Measurements from ENCODE around the gene ZNF407. TPM values are rescaled to one million over a fixed set of nuclear protein-coding genes. Genes with fewer than 3 reads are reported as not detected.

The ZNF407 gene
- total RNA-seq, 1 donor from 2014 or later = 19.8 TPM

DNA sequence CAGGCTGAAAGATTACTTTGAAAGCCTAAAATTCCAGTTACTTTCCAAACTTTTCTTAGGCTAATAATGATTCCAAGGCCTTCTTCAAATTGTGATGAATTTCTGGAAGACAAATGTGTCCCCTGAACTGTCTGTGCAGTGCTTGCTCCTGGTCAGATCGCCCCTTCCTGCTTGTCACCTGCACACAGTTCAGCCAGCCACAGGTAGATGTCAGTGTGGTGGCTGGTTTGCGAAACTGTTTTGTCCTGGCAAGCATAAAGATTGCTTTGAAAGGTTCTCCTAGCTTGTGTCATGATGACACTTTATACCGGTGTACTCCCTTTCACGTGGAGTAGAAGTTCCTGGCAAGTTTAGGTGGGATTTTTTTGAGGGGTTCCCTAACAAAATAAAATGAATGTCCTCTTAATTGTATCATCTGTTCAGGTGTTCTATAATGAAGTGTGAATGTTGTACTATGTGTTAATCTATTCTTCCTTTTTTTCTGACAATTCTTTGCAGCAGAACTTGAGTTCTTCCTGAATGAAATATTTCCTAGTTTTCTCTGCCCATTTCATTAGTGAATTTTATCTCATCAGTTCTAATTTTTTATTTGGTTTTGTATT is 298.8 kb downstream of the ZNF407 start:
- Mint-ChIP-seq H3K27ac (no peak overlapping the region), H3K4me1 (ENCODE audit: low read depth) (peaks cover 27% of the 10 kb centered on the region), H3K27me3 (ENCODE audit: insufficient read depth) (no peaks in the 10 kb centered on the region), H3K9me3 (no peaks in the 10 kb centered on the region), H3K4me3 (no peak overlapping the region), H3K36me3 (ENCODE audit: low read depth) (peaks cover 3% of the 10 kb centered on the region)
- peak; percentile 20 for DNase-seq (ENCODE audit: low spot score)
- intact Hi-C loops (cut with micrococcal nuclease) = loop anchor here (5.0 kb wide), 2 partner anchors 176 to 581 kb away; no protein-coding TSS in a partner anchor

DNA sequence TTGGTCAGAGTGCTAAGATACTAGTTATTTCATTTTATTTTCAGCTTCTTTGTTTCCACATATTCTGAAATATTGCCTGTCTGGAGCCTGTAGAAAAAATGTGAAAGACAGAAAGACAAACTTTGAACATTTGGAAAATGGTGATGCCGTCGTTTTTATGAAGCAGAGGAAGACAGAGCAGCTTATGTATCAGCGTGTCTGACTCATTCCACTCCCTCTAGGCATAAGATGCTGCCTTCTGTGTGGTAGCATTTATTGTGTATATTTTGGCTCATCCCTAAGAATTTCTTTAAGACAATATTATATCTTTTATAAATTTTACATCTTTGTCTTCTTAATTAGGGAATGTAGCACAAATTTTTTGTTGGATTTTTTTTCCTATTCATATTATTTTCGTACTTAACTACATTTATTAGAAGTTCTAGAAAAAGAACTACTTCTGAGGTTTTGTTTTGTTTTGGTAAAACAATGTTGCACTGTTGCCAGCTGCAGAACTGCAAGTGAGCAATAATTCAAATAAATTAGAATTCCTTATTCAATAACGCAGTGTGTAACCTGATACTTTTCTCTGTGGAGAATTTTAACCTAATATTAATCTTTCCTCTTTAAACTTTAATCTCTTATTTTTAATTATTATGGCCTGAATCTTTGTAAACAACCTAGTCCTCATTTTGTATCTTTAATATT is 300.4 kb downstream of the ZNF407 start:
- intact Hi-C loops (cut with micrococcal nuclease) = loop anchor here (5.0 kb wide), 2 partner anchors 174 to 579 kb away; no protein-coding TSS in a partner anchor
- DNase-seq (ENCODE audit: low spot score) = no peak
- H3K27ac Mint-ChIP-seq = no peak overlapping the region
- H3K4me1 Mint-ChIP-seq (ENCODE audit: low read depth) = peaks cover 35% of the 10 kb centered on the region
- H3K36me3 Mint-ChIP-seq (ENCODE audit: low read depth) = peaks cover 3% of the 10 kb centered on the region
- no peaks in the 10 kb centered on the region for H3K27me3 Mint-ChIP-seq (ENCODE audit: insufficient read depth)
- no peak overlapping the region for H3K4me3 Mint-ChIP-seq
- no peaks in the 10 kb centered on the region for H3K9me3 Mint-ChIP-seq

DNA sequence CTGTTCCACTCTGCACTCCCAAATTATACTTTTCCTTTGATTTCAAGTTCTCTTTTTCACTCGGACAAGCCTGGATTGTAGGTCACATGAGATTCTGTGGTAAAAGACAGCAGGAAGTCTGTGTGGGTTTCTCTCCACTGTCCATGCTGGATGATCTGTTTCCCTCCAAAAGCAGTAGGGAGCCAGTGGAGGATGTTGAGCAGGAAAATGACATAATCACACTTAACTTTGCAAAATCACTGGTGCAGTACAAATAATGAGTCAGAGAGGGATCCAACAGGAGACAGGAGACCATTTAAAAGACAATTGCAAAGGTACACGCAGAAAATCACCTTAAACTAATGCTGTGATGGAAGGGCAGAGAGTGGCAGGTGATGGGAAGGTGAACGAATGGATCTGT is 301.3 kb downstream of the ZNF407 start:
- no peaks in the 10 kb centered on the region for H3K27me3 Mint-ChIP-seq (ENCODE audit: insufficient read depth)
- DNase-seq (ENCODE audit: low spot score) = no peak
- H3K36me3 Mint-ChIP-seq (ENCODE audit: low read depth) = peaks cover 3% of the 10 kb centered on the region
- H3K9me3 Mint-ChIP-seq = no peaks in the 10 kb centered on the region
- peaks cover 35% of the 10 kb centered on the region for H3K4me1 Mint-ChIP-seq (ENCODE audit: low read depth)
- intact Hi-C loops (cut with micrococcal nuclease) = loop anchor here (5.0 kb wide), 2 partner anchors 173 to 578 kb away; no protein-coding TSS in a partner anchor
- no peak overlapping the region for H3K4me3 Mint-ChIP-seq
- no peak overlapping the region for H3K27ac Mint-ChIP-seq

DNA sequence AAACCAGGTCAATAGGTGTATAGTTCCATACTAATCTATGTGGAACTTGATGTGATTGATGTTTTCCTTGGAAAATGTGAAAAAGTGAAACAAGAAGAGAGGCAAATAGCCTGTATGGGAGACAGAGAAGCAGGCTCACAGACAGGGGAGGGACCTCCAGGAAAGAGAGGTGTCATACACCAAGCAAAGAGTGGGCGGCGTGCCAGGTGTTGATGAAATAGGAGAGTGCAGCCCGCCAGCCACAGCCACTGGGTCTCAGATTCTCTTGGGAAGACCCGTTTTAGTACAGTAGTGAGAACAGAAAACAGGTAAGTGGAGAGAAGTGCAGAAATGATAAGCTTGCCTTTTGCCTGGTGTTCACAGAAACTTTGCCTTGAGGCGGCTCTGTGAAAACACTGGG is 301.9 kb downstream of the ZNF407 start:
- intact Hi-C loops (cut with micrococcal nuclease) = loop anchor here (5.0 kb wide), 2 partner anchors 173 to 578 kb away; no protein-coding TSS in a partner anchor
- Mint-ChIP-seq H3K27me3 (ENCODE audit: insufficient read depth) (no peaks in the 10 kb centered on the region), H3K4me3 (no peak overlapping the region), H3K27ac (no peak overlapping the region), H3K36me3 (ENCODE audit: low read depth) (peaks cover 3% of the 10 kb centered on the region), H3K9me3 (no peaks in the 10 kb centered on the region), H3K4me1 (ENCODE audit: low read depth) (peaks cover 35% of the 10 kb centered on the region)
- DNase-seq (ENCODE audit: low spot score) = no peak

DNA sequence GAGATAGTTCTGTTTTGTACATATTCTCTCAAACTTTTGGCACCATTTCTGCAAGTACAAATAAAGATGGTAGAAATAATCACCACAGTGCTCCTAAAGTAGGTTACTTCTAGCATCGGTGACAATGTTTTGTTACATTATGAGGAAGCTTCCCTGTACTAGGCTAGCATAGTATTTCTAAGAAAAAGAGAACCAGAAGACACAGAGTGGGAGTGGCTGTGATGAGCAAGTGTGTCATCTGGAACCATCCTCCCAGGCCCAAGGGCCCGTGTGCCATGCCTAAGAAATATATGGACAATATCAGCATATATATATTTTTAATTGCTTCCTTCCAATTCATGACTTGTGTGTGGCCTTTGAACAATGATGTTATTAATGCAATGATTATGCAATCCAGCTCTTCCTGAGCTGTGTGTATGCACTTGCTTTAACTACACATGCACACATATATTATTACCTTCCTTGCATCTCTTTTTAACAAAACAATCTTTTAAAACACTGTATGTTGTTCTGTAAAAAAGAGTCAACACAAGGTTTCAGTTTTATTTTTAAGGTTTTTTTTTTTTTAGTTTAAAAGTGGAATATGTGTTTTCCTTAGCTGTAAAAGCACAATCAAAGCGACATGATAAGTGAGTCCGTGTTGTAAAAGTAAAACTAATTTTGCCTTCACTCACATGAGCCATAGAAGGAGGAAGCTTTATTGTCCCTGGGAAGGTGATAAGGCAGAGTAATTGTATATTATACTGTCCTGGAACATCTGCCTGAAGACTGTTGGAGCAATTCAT is 303.9 kb downstream of the ZNF407 start:
- H3K27me3 Mint-ChIP-seq (ENCODE audit: insufficient read depth) = no peaks in the 10 kb centered on the region
- H3K36me3 Mint-ChIP-seq (ENCODE audit: low read depth) = peaks cover 3% of the 10 kb centered on the region
- peaks cover 31% of the 10 kb centered on the region for H3K4me1 Mint-ChIP-seq (ENCODE audit: low read depth)
- H3K27ac Mint-ChIP-seq = no peak overlapping the region
- intact Hi-C loops (cut with micrococcal nuclease) = loop anchor here (5.0 to 10.0 kb wide), 2 partner anchors 41 to 303 kb away; partner anchors contain the start of gene PTGR3
- no peak overlapping the region for H3K4me3 Mint-ChIP-seq
- H3K9me3 Mint-ChIP-seq = no peaks in the 10 kb centered on the region
- DNase-seq (ENCODE audit: low spot score) = no peak

DNA sequence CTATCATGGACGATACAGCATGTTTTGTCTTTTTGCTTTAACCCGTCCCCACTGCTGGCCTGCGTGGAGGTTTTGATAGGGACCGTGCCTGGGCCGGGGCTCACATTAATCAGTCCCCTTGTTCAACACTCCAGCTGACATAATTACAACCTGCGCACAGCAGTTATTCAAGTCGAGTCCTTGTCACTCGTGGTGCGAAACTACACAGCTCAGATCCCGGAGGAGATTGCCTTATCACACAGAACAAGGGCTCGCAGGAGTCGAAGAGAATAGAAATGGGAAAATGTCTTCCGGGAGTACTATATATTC is 304.4 kb downstream of the ZNF407 start:
- H3K27ac Mint-ChIP-seq = no peak overlapping the region
- no peak overlapping the region for H3K4me3 Mint-ChIP-seq
- H3K9me3 Mint-ChIP-seq = no peaks in the 10 kb centered on the region
- H3K36me3 Mint-ChIP-seq (ENCODE audit: low read depth) = peaks cover 3% of the 10 kb centered on the region
- no peak for DNase-seq (ENCODE audit: low spot score)
- intact Hi-C loops (cut with micrococcal nuclease) = loop anchor here (5.0 to 10.0 kb wide), 2 partner anchors 40 to 303 kb away; partner anchors contain the start of gene PTGR3
- peaks cover 28% of the 10 kb centered on the region for H3K4me1 Mint-ChIP-seq (ENCODE audit: low read depth)
- no peaks in the 10 kb centered on the region for H3K27me3 Mint-ChIP-seq (ENCODE audit: insufficient read depth)

DNA sequence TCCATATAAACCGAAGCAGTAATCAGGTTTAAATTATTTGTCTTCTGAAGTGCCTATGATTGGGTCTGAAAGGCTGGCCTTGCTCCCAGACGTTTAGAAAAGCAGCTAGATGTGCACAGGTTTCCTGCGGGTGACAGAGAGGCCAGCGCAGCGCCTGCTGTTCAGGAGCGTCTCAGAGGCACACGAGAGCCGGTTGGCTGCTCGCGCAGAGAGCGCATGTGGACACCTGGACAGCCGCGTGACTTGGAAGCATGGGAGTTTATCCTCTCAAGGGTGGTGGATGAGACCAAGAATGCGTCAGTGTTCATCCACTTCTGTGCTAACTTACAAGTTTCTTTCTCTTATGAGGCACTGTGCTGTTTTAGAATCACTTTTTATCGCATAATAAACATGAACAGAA is 307.6 kb downstream of the ZNF407 start:
- intact Hi-C loops (cut with micrococcal nuclease) = loop anchor here (10.0 kb wide), 1 partner anchor 300 kb away; the partner anchor contains the start of gene PTGR3
- H3K27me3 Mint-ChIP-seq (ENCODE audit: insufficient read depth) = no peaks in the 10 kb centered on the region

DNA sequence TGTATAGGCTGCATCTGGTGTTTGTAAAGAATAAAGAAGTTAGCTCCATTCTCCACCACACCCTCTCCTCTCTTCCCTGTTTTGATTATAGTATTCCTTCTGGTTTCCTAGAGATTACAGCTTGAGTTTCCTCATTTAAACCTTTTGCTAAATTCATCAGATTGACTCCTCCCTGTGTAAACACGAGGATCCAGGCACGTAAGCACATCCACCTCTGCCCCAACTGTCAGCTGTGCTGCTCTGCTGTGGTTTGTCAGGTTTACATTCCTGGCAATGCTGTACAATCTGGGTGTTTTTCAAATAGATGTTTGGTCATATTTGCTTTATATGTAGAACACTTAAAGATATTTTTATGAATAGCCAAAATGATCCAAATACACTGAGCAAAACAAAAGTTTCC is 308.5 kb downstream of the ZNF407 start:
- H3K27ac Mint-ChIP-seq = no peak overlapping the region
- intact Hi-C loops (cut with micrococcal nuclease) = loop anchor here (10.0 kb wide), 1 partner anchor 299 kb away; the partner anchor contains the start of gene PTGR3
- H3K4me1 Mint-ChIP-seq (ENCODE audit: low read depth) = peaks cover 11% of the 10 kb centered on the region
- H3K4me3 Mint-ChIP-seq = no peak overlapping the region
- no peaks in the 10 kb centered on the region for H3K36me3 Mint-ChIP-seq (ENCODE audit: low read depth)
- H3K9me3 Mint-ChIP-seq = no peaks in the 10 kb centered on the region
- no peaks in the 10 kb centered on the region for H3K27me3 Mint-ChIP-seq (ENCODE audit: insufficient read depth)
- DNase-seq (ENCODE audit: low spot score) = no peak

More for the DNA sequence above, 307.6 kb downstream of the ZNF407 start:
- Mint-ChIP-seq H3K36me3 (ENCODE audit: low read depth) (peaks cover 3% of the 10 kb centered on the region), H3K9me3 (no peaks in the 10 kb centered on the region), H3K4me1 (ENCODE audit: low read depth) (peaks cover 18% of the 10 kb centered on the region), H3K27ac (no peak overlapping the region), H3K4me3 (no peak overlapping the region)
- DNase-seq (ENCODE audit: low spot score) = no peak

DNA sequence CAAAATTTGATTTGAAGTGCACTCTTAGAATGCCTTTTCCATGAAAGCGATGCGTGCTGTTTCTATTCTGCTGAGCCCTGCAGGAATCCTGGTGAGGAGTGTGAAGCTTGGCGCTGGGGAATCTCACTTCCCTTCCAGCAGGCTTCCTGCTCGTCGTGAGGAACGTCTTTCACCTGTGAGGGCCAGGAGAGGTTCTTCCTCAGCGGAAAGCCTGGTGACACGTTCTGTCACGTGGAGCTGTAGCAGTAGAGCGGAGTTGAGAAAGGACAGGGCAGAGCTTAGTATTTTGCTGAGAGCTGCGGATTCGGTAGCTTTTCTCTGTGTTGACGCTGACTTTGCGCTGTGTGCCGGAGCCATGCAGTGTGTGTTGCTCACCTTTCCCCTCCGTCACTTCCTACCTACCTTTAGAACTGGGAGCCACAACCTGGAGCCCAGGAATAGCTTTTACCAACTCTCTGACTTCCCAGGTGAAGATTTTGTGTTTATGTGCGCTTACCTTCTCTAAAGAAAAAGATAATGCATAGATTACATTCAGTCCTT is 316.5 kb downstream of the ZNF407 start:
- H3K27me3 Mint-ChIP-seq (ENCODE audit: insufficient read depth) = no peaks in the 10 kb centered on the region
- H3K36me3 Mint-ChIP-seq (ENCODE audit: low read depth) = no peaks in the 10 kb centered on the region
- no peak for DNase-seq (ENCODE audit: low spot score)
- H3K4me1 Mint-ChIP-seq (ENCODE audit: low read depth) = no peaks in the 10 kb centered on the region
- H3K27ac Mint-ChIP-seq = no peak overlapping the region
- no peaks in the 10 kb centered on the region for H3K9me3 Mint-ChIP-seq
- intact Hi-C loops (cut with micrococcal nuclease) = no loop called here
- no peak overlapping the region for H3K4me3 Mint-ChIP-seq

DNA sequence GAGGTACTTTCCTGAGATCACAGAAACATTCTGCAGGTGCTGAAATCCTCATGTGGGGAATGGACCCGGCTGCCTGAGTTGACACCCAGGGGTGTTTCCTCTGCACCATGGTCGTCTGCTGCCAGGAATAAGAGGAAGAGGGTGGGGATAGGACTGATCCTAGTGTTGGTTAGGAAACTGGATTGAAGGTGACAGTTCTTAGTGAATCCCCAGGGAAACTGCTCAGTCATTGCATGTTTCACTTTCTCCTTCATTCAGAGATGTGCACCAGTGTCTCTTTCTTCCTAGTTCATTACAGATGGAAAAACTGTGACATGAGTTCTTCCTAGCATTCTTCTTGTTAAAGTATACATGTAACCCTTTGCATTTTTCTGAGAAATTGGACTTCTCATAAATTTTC is 317.0 kb downstream of the ZNF407 start:
- Mint-ChIP-seq H3K4me3 (no peak overlapping the region), H3K27me3 (ENCODE audit: insufficient read depth) (no peaks in the 10 kb centered on the region), H3K9me3 (no peaks in the 10 kb centered on the region), H3K27ac (no peak overlapping the region), H3K4me1 (ENCODE audit: low read depth) (no peaks in the 10 kb centered on the region), H3K36me3 (ENCODE audit: low read depth) (no peaks in the 10 kb centered on the region)
- no peak for DNase-seq (ENCODE audit: low spot score)
- intact Hi-C loops (cut with micrococcal nuclease) = no loop called here

DNA sequence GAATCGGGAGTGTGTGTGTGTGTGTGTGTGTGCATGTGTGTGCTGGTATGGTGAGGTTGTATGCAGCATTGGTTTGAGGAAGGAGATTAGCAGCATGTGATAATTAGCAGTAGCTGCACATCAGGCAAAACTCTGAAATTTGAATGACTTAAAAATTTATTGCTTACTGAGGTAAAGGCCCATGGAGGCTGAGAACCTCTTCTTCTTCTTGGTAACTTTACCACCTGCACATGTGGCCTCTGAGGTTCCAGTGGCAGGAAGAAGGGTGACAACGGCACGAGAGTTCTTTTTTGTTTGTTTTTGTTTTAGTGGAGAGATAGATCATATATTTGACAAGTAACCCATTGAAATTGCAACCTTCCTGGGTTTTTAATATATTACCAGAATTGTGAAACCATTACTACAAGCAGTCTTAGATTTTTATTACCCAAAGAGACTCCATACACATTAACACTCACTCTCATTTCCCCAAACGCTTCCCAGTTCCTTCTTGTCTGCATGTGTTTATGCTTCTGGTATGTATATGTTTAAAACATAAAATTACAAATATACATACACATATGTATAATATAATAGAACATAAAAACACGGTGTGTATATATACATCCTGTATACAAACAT is 319.2 kb downstream of the ZNF407 start:
- DNase-seq (ENCODE audit: low spot score) = no peak
- intact Hi-C loops (cut with micrococcal nuclease) = no loop called here
- H3K36me3 Mint-ChIP-seq (ENCODE audit: low read depth) = peaks cover 1% of the 10 kb centered on the region
- H3K27me3 Mint-ChIP-seq (ENCODE audit: insufficient read depth) = no peaks in the 10 kb centered on the region
- H3K4me3 Mint-ChIP-seq = no peak overlapping the region
- H3K27ac Mint-ChIP-seq = no peak overlapping the region
- no peaks in the 10 kb centered on the region for H3K9me3 Mint-ChIP-seq
- H3K4me1 Mint-ChIP-seq (ENCODE audit: low read depth) = no peaks in the 10 kb centered on the region

DNA sequence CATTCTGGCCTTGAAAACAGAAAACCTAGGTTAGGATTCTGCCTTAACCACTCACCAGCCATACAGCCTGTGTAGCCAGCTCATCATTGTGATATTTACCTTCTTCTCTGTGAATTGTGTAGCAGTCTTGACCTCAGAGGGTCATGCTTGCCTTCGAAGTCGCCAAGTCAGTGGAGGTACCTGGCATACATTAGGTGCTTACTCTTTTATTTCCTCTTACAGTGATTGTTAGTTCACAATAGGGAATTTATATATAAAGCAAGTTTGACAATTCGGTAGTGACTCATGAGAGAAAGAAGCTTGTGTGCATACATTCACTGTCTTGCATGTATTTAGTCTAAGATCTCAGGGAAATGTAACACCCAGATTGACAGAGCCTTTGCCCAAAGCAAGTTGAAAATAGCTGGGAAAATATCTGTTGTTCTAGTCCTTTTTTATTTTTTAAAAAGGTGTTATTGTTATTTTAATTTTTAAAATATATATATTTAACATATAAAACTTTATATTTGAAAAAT is 320.7 kb downstream of the ZNF407 start:
- H3K36me3 Mint-ChIP-seq (ENCODE audit: low read depth) = peaks cover 1% of the 10 kb centered on the region
- H3K9me3 Mint-ChIP-seq = no peaks in the 10 kb centered on the region
- no peaks in the 10 kb centered on the region for H3K27me3 Mint-ChIP-seq (ENCODE audit: insufficient read depth)
- intact Hi-C loops (cut with micrococcal nuclease) = no loop called here
- H3K4me1 Mint-ChIP-seq (ENCODE audit: low read depth) = no peaks in the 10 kb centered on the region
- no peak overlapping the region for H3K27ac Mint-ChIP-seq
- no peak for DNase-seq (ENCODE audit: low spot score)
- H3K4me3 Mint-ChIP-seq = no peak overlapping the region

All from activated T-helper 1 cell treated with anti-CD3 and anti-CD28 coated beads, Interleukin-12 subunit alpha, Interleukin-12 subunit beta, Interleukin-2, Interleukin-4 antibody, amounts not matched to agents 30 ng/mL and 10 ng/mL and 1 ng/mL, durations not matched to agents 14 hours and 24 hours and 36 hours (primary cell).